ENCODE data around the gene GLA.

Gene GLA

GRCh38 chrX:101397779-101398178, 9.9 kb downstream of the GLA start:
- ATAC-seq: no peak
- DNase-seq: no peak

- ATAC-seq (no peak), DNase-seq (no peak)
Measured at GRCh38 chrX:101395789-101396188, 11.9 kb downstream of the GLA start.

GRCh38 chrX:101394372-101394771, 13.4 kb downstream of the GLA start:
- ATAC-seq: no peak
- no peak for DNase-seq

- no peak for DNase-seq
- no peak for ATAC-seq
Measured at GRCh38 chrX:101393530-101394305, 14.0 kb downstream of the GLA start.

- ATAC-seq (no peak), DNase-seq (no peak)
Measured at GRCh38 chrX:101391831-101392230, 15.9 kb downstream of the GLA start.

GRCh38 chrX:101390664-101391525, 16.8 kb downstream of the GLA start, which contains the start of gene RPL36A:
RPL36A (plus strand) TSS chrX:101391011; CDS start chrX:101391044, 33 bp downstream.
- ATAC-seq (peak; percentile 98), DNase-seq (peak; percentile 83)

- ATAC-seq (no peak), DNase-seq (no peak)
Measured at GRCh38 chrX:101388604-101389003, 19.1 kb downstream of the GLA start.

- ATAC-seq (no peak), DNase-seq (no peak)
Measured at GRCh38 chrX:101386542-101386885, 21.2 kb downstream of the GLA start.

- no peak for ATAC-seq
Measured at GRCh38 chrX:101385795-101386541, 21.8 kb downstream of the GLA start, which contains the start of gene BTK. BTK (minus strand) TSS chrX:101386191; CDS start chrX:101375284, 10,907 bp downstream.

GRCh38 chrX:101385026-101385684, 22.6 kb downstream of the GLA start:
- DNase-seq (no peak), ATAC-seq (no peak)

More at GRCh38 chrX:101385795-101386541, 21.8 kb downstream of the GLA start, which contains the start of gene BTK:
- no peak for DNase-seq

GRCh38 chrX:101383679-101384205, 24.0 kb downstream of the GLA start:
- peak; percentile 19 for ATAC-seq
- no peak for DNase-seq

- ATAC-seq (no peak), DNase-seq (no peak)
Measured at GRCh38 chrX:101377547-101377946, 30.2 kb downstream of the GLA start.

- no peak for ATAC-seq
- no peak for DNase-seq
Measured at GRCh38 chrX:101370888-101371504, 36.7 kb downstream of the GLA start.

GRCh38 chrX:101369687-101370086, 38.0 kb downstream of the GLA start:
- DNase-seq (no peak), ATAC-seq (no peak)

GRCh38 chrX:101368800-101369199, 38.9 kb downstream of the GLA start:
- ATAC-seq (no peak), DNase-seq (no peak)

GRCh38 chrX:101365301-101365795, 42.4 kb downstream of the GLA start:
- ATAC-seq (no peak), DNase-seq (no peak)

- ATAC-seq (no peak), DNase-seq (no peak)
Measured at GRCh38 chrX:101362757-101363156, 45.0 kb downstream of the GLA start.

- DNase-seq (no peak), ATAC-seq (no peak)
Measured at GRCh38 chrX:101362116-101362515, 45.6 kb downstream of the GLA start.

- DNase-seq: no peak
- no peak for ATAC-seq
Measured at GRCh38 chrX:101360390-101360789, 47.3 kb downstream of the GLA start.

- no peak for DNase-seq
- no peak for ATAC-seq
Measured at GRCh38 chrX:101359966-101360365, 47.8 kb downstream of the GLA start.
